ENCODE results near the gene DDR2.

GRCh38 chr1:162689745-162690671, 57.7 kb downstream of the DDR2 start:
- no peak for TF ChIP-seq EZH2 (IDR thresholded peaks at IDR 0.05; ENCODE audit: borderline replicate concordance, low read depth, low read length, severe bottlenecking)
- TF ChIP-seq, protein P1, sequence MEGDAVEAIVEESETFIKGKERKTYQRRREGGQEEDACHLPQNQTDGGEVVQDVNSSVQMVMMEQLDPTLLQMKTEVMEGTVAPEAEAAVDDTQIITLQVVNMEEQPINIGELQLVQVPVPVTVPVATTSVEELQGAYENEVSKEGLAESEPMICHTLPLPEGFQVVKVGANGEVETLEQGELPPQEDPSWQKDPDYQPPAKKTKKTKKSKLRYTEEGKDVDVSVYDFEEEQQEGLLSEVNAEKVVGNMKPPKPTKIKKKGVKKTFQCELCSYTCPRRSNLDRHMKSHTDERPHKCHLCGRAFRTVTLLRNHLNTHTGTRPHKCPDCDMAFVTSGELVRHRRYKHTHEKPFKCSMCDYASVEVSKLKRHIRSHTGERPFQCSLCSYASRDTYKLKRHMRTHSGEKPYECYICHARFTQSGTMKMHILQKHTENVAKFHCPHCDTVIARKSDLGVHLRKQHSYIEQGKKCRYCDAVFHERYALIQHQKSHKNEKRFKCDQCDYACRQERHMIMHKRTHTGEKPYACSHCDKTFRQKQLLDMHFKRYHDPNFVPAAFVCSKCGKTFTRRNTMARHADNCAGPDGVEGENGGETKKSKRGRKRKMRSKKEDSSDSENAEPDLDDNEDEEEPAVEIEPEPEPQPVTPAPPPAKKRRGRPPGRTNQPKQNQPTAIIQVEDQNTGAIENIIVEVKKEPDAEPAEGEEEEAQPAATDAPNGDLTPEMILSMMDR (IDR thresholded peaks at IDR 0.05; ENCODE audit: borderline replicate concordance, extremely low read depth, low read length, poor library complexity, severe bottlenecking), result no peak

All from DND-41 (cell line).